H1 (cell line): Measurements from ENCODE around the gene PCDHA9. TPM values are rescaled to one million over a fixed set of nuclear protein-coding genes. Genes with fewer than 3 reads are reported as not detected.

Experiments used
- CTCF ChIA-PET: fragments of 300-600 bp; sonication (Branson Sonifier 250); formaldehyde crosslinking; loops from one replicate; lab custom pipeline; 2021; ENCODE audit not compliant: partially characterized antibody; lab: Charles Lee
- POLR2A ChIA-PET: fragments of 300-600 bp; sonication (Branson Sonifier 250); formaldehyde crosslinking; loops from one replicate; lab custom pipeline; 2021; ENCODE audit warnings: inconsistent platforms; ENCODE audit not compliant: partially characterized antibody; lab: Charles Lee
- DNase-seq, 2 experiments: peaks; one replicate each; pipeline versions ENCODE4 v3.0.0 to v3.0.0-alpha.2; 2010 to 2022; ENCODE audit warnings: low spot score in 2 of 2, low read depth in 1 of 2, mixed read lengths in 1 of 2
- FAIRE-seq: peaks from 2 replicates; lab custom pipeline; 2011; peaks lifted over from hg19 to GRCh38; lab: Jason Lieb, UNC
- H2AFZ ChIP-seq: 2 replicates; pipeline ENCODE4 v1.8.1; 2012; ENCODE audit warnings: low read length, inconsistent platforms
- H2AK5ac ChIP-seq: 2 replicates; pipeline ENCODE4 v1.6.1; 2013; ENCODE audit warnings: low read depth, low read length
- H2BK120ac ChIP-seq: replicated peaks from 2 replicates; pipeline ENCODE3; 2013; ENCODE audit warnings: low read depth, low read length, inconsistent platforms
- H2BK12ac ChIP-seq: 2 replicates; pipeline ENCODE4 v1.6.1; 2013; ENCODE audit warnings: low read depth, low read length
- H2BK15ac ChIP-seq: 2 replicates; pipeline ENCODE4 v1.6.1; 2013; ENCODE audit warnings: low read length
- H2BK20ac ChIP-seq: 2 replicates; pipeline ENCODE4 v1.6.1; 2013; ENCODE audit warnings: low read length
- H2BK5ac ChIP-seq: 2 replicates; pipeline ENCODE4 v1.6.1; 2013; ENCODE audit warnings: low read depth, low read length
- H3K14ac ChIP-seq: 2 replicates; pipeline ENCODE4 v1.6.1; 2013; ENCODE audit warnings: inconsistent platforms; ENCODE audit not compliant: insufficient read length
- H3K18ac ChIP-seq: 2 replicates; pipeline ENCODE4 v1.6.1; 2013; ENCODE audit warnings: low read length; ENCODE audit errors: extremely low read depth
- H3K23ac ChIP-seq: 2 replicates; pipeline ENCODE4 v1.6.1; 2013; ENCODE audit warnings: inconsistent platforms; ENCODE audit not compliant: insufficient read length
- H3K23me2 ChIP-seq: 2 replicates; pipeline ENCODE4 v1.6.1; 2013; ENCODE audit warnings: low read depth, low read length
- H3K27ac ChIP-seq: 2 replicates; pipeline ENCODE4 v1.6.1; 2011; ENCODE audit warnings: low read depth, low read length, inconsistent platforms
- H3K27me3 ChIP-seq, 4 experiments: replicated peaks in 1 of 4; 1 replicate in 1 of 4; 2 replicates in 3 of 4; pipeline versions ENCODE4 v1.6.1 to v1.8.1; 2011 to 2013; ENCODE audit warnings: low read length in 3 of 4, mild to moderate bottlenecking in 3 of 4, inconsistent platforms in 2 of 4, mixed read lengths in 2 of 4, moderate library complexity in 1 of 4; ENCODE audit not compliant: control insufficient read depth in 3 of 4, insufficient read depth in 3 of 4; ENCODE audit errors: extremely low read depth in 1 of 4
- H3K36me3 ChIP-seq, 4 experiments: 2 replicates each; pipeline versions ENCODE4 v1.6.1 to v1.8.1; 2011 to 2013; ENCODE audit warnings: mild to moderate bottlenecking in 4 of 4, low read length in 3 of 4, moderate library complexity in 2 of 4, control low read depth in 1 of 4, inconsistent platforms in 1 of 4; ENCODE audit not compliant: insufficient read depth in 4 of 4, control insufficient read depth in 2 of 4
- H3K4ac ChIP-seq: replicated peaks from 2 replicates; pipeline ENCODE3; 2013; ENCODE audit warnings: low read length, low read depth, mixed read lengths, inconsistent platforms; ENCODE audit not compliant: insufficient read length
- H3K4me1 ChIP-seq, 4 experiments: replicated peaks in 1 of 4; 1 replicate in 1 of 4; 2 replicates in 3 of 4; pipeline versions ENCODE4 v1.6.1 to v1.8.1; 2011 to 2013; ENCODE audit warnings: low read length in 3 of 4, inconsistent platforms in 2 of 4, mixed read lengths in 1 of 4; ENCODE audit not compliant: insufficient read depth in 4 of 4, control insufficient read depth in 3 of 4
- H3K4me2 ChIP-seq, 2 experiments: 2 replicates each; pipeline versions ENCODE4 v1.6.1 to v1.8.1; 2011 to 2013; ENCODE audit warnings: low read depth in 2 of 2, low read length in 2 of 2, control low read depth in 1 of 2, inconsistent platforms in 1 of 2, mild to moderate bottlenecking in 1 of 2; ENCODE audit not compliant: insufficient read depth in 1 of 2
- H3K4me3 ChIP-seq, 4 experiments: fragments of 200-600, 300-600 bp in 1 of 4; sonication (generic), shearing (Covaris generic), sonication (Bioruptor Twin) in 1 of 4; 2 replicates each; pipeline versions ENCODE4 v1.5.1 to v1.8.1; 2011 to 2016; ENCODE audit warnings: low read length in 4 of 4, low read depth in 3 of 4, control low read depth in 2 of 4, inconsistent platforms in 2 of 4, mild to moderate bottlenecking in 2 of 4, mixed read lengths in 1 of 4, moderate library complexity in 1 of 4; ENCODE audit not compliant: insufficient read depth in 2 of 4; ENCODE audit errors: extremely low read depth in 1 of 4
- H3K56ac ChIP-seq: replicated peaks from 2 replicates; pipeline ENCODE3; 2013; ENCODE audit warnings: low read depth, mild to moderate bottlenecking, mixed read lengths, low read length, inconsistent platforms; ENCODE audit not compliant: insufficient read length
- H3K79me1 ChIP-seq: 2 replicates; pipeline ENCODE4 v1.6.1; 2013; ENCODE audit warnings: low read depth, low read length, control low read depth
- H3K79me2 ChIP-seq, 2 experiments: 2 replicates each; pipeline versions ENCODE4 v1.6.1 to v1.8.1; 2012 to 2013; ENCODE audit warnings: low read length in 2 of 2, mild to moderate bottlenecking in 2 of 2, inconsistent platforms in 1 of 2; ENCODE audit not compliant: insufficient read depth in 2 of 2, control insufficient read depth in 1 of 2
- H3K9ac ChIP-seq, 4 experiments: replicated peaks in 1 of 4; 1 replicate in 1 of 4; 2 replicates in 3 of 4; pipeline versions ENCODE4 v1.6.1 to v1.8.1; 2011 to 2013; ENCODE audit warnings: low read depth in 3 of 4, low read length in 3 of 4, control low read depth in 2 of 4, mild to moderate bottlenecking in 2 of 4, moderate library complexity in 2 of 4, inconsistent platforms in 1 of 4; ENCODE audit errors: extremely low read depth in 1 of 4
- H3K9me3 ChIP-seq, 2 experiments: 2 replicates each; pipeline versions ENCODE4 v1.6.1 to v1.8.1; 2012 to 2013; ENCODE audit warnings: mild to moderate bottlenecking in 2 of 2, moderate library complexity in 2 of 2, control low read depth in 1 of 2, inconsistent platforms in 1 of 2, low read depth in 1 of 2, low read length in 1 of 2, mixed read lengths in 1 of 2; ENCODE audit not compliant: insufficient read depth in 2 of 2
- H4K20me1 ChIP-seq, 2 experiments: replicated peaks in 1 of 2; 2 replicates each; pipeline versions ENCODE3 to v1.8.1; 2011 to 2013; ENCODE audit warnings: inconsistent platforms in 2 of 2, low read length in 2 of 2, mild to moderate bottlenecking in 1 of 2; ENCODE audit not compliant: insufficient read depth in 2 of 2, control insufficient read depth in 1 of 2
- H4K5ac ChIP-seq: 2 replicates; pipeline ENCODE4 v1.6.1; 2013; ENCODE audit warnings: low read length, low read depth, mixed read lengths, inconsistent platforms; ENCODE audit not compliant: insufficient read length
- H4K8ac ChIP-seq: 2 replicates; pipeline ENCODE4 v1.8.0; 2013; ENCODE audit warnings: mild to moderate bottlenecking, moderate library complexity, low read length, inconsistent platforms; ENCODE audit not compliant: insufficient read depth; ENCODE audit errors: extremely low read depth
- H4K91ac ChIP-seq: replicated peaks from 2 replicates; pipeline ENCODE3; 2013; ENCODE audit warnings: low read length, mixed read lengths, inconsistent platforms; ENCODE audit not compliant: insufficient read length
- BRCA1 ChIP-seq: IDR thresholded peaks from 2 replicates; pipeline ENCODE4 v1.6.1; 2012; ENCODE audit warnings: low read depth, low read length, improper control_type of control experiment
- CHD1 ChIP-seq: IDR thresholded peaks from 2 replicates; pipeline ENCODE4 v1.6.1; 2012; ENCODE audit warnings: low read depth, low read length, improper control_type of control experiment
- CTBP2 ChIP-seq: IDR thresholded peaks from 2 replicates; pipeline ENCODE4 v1.7.0; 2011; ENCODE audit warnings: borderline replicate concordance, mild to moderate bottlenecking, moderate library complexity, mixed read lengths, low read length; ENCODE audit not compliant: insufficient read depth, insufficient read length
- KDM4A ChIP-seq: IDR thresholded peaks from one replicate; pipeline ENCODE4 v1.7.1; 2012; ENCODE audit warnings: low read depth, mild to moderate bottlenecking, moderate library complexity, low read length, inconsistent platforms; ENCODE audit not compliant: severe bottlenecking
- RAD21 ChIP-seq, 2 experiments: IDR thresholded peaks in 1 of 2; conservative IDR thresholded peaks in 1 of 2; 2 replicates each; pipeline ENCODE4 v1.6.1; 2011; ENCODE audit warnings: low read depth in 2 of 2, low read length in 2 of 2, improper control_type of control experiment in 1 of 2, inconsistent platforms in 1 of 2, mild to moderate bottlenecking in 1 of 2, moderate library complexity in 1 of 2
- SIN3A ChIP-seq, 2 experiments: IDR thresholded peaks in 1 of 2; conservative IDR thresholded peaks in 1 of 2; 2 replicates each; pipeline ENCODE4 v1.6.1; 2011 to 2012; ENCODE audit warnings: low read length in 2 of 2, improper control_type of control experiment in 1 of 2, low read depth in 1 of 2, mild to moderate bottlenecking in 1 of 2
- SIRT6 ChIP-seq: IDR thresholded peaks from one replicate; pipeline ENCODE4 v1.7.1; 2012; ENCODE audit warnings: low read length, inconsistent platforms
- SP4 ChIP-seq: IDR thresholded peaks from 2 replicates; pipeline ENCODE4 v1.6.1; 2012; ENCODE audit warnings: low read length, inconsistent platforms
- TAF1 ChIP-seq: IDR thresholded peaks from 2 replicates; pipeline ENCODE4 v1.6.1; 2011; ENCODE audit warnings: mild to moderate bottlenecking, low read depth, low read length
- WGBS, 2 experiments: shearing (Covaris generic) in 1 of 2; methylation state at CpG; one replicate each; pipeline versions ENCODE4 v1.1.6 to v1.1.7; 2013 to 2015; ENCODE audit warnings: low lambda C conversion rate in 2 of 2, mixed read lengths in 2 of 2, inconsistent platforms in 1 of 2, low coverage in 1 of 2, missing lambda C conversion rate in 1 of 2; ENCODE audit not compliant: insufficient replicate concordance in 2 of 2, insufficient coverage in 1 of 2, insufficient read length in 1 of 2; ENCODE audit errors: extremely low coverage in 1 of 2, missing lambda C conversion rate in 1 of 2; 5-methylcytosine and 5-hydroxymethylcytosine counted together
- polyA plus RNA-seq, 7 experiments: library from polyadenylated mRNA; depleted of rRNA in 3 of 7; stranded (reverse) in 5 of 7; unstranded in 2 of 7; fragments of >200 nt in 5 of 7; fragments of 200-250 nt in 2 of 7; gene quantifications; 1 replicate in 5 of 7; 2 replicates in 1 of 7; 4 replicates in 1 of 7; pipeline versions ENCODE4 v1.2.1 to v1.2.3, GENCODE V29; 2011 to 2013; ENCODE audit warnings: missing spikeins in 2 of 7, mixed read lengths in 2 of 7
- total RNA-seq: library from RNA; stranded (reverse); fragmentation: NEBNext Ultra II Directional; extraction: Animal tissue kit (Norgen Biotek cat#: 25700); gene quantifications from 2 replicates; pipeline ENCODE4 v1.2.1, GENCODE V29; 2021
- TF ChIP-seq, protein P1 (sequence below): IDR thresholded peaks from 2 replicates; pipeline ENCODE4 v1.6.1; 2012; ENCODE audit warnings: inconsistent platforms
- TF ChIP-seq, protein P2 (sequence below): IDR thresholded peaks from 2 replicates; pipeline ENCODE4 v1.6.1; 2012; ENCODE audit warnings: inconsistent platforms

The PCDHA9 gene
- total and polyA plus RNA-seq, 2 of the 8 experiments (the other 6 are each of a cell fraction or from before 2014, with no cell fraction given) = 0.12 to 0.28 TPM

DNA sequence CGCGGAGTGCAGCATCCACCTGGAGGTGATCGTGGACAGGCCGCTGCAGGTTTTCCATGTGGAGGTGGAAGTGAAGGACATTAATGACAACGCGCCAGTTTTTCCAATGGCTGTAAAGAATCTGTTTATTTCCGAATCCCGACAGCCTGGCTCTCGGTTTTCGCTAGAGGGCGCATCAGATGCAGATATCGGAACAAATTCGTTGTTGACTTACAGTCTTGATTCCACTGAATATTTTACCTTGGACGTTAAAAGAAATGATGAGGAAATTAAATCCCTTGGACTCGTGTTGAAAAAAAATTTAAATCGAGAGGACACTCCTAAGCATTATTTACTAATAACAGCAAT, 46.7 kb upstream of the PCDHA9 start:
- no peak overlapping the region for H4K8ac ChIP-seq
- no peak overlapping the region for H4K91ac ChIP-seq
- no peak overlapping the region for H3K9ac ChIP-seq
- no peaks in the 10 kb centered on the region for H4K20me1 ChIP-seq
- H3K4me3 ChIP-seq = peak overlapping the region in 1 of 4 experiments; percentile 28; a peak in 1 of 8 replicates
- H4K5ac ChIP-seq = no peak overlapping the region
- no peak overlapping the region; a peak in 1 of 4 replicates for H3K4me2 ChIP-seq
- no peak overlapping the region for H2AK5ac ChIP-seq
- H3K79me1 ChIP-seq = no peaks in the 10 kb centered on the region
- no peak overlapping the region for H2BK12ac ChIP-seq
- DNase-seq (no peak), FAIRE-seq (no peak)
- no peak overlapping the region for H2BK15ac ChIP-seq
- H3K4me1 ChIP-seq = no peaks in the 10 kb centered on the region
- ChIA-PET POLR2A (no interaction called here), CTCF (interaction anchor here (0.6 to 1.6 kb wide), 9 partner anchors 8 to 243 kb away, joined by 3 to 4 read pairs (median 3); partner anchors contain the start of genes PCDHA11 and PCDHA6)
- no peaks in the 10 kb centered on the region for H3K27me3 ChIP-seq
- no peak overlapping the region for H2BK120ac ChIP-seq
- H3K56ac ChIP-seq = no peak overlapping the region
- peaks cover 0 to 22% (median 0%) of the 10 kb centered on the region in 4 experiments; a peak in 3 of 8 replicates for H3K36me3 ChIP-seq
- H2BK20ac ChIP-seq = no peak overlapping the region
- H3K27ac ChIP-seq = no peak overlapping the region
- H3K18ac ChIP-seq = no peak overlapping the region
- H3K9me3 ChIP-seq = peaks cover 0 to 28% of the 10 kb centered on the region in 2 experiments; a peak in 2 of 4 replicates
- no peak overlapping the region for H3K4ac ChIP-seq
- H2BK5ac ChIP-seq = no peak overlapping the region
- no peak overlapping the region for H3K14ac ChIP-seq
- no peak overlapping the region for H3K23ac ChIP-seq
- WGBS, 2 experiments = 89% methylated on average over 16 of the region's 16 CpGs; no CpG with 5 or more reads in 1 of the 2 experiments
- H3K79me2 ChIP-seq = no peaks in the 10 kb centered on the region
- no peak overlapping the region for H2AFZ ChIP-seq
- TF ChIP-seq SIRT6 (no peak), TAF1 (no peak), SP4 (no peak), KDM4A (no peak), BRCA1 (no peak), CHD1 (no peak), RAD21 (IDR thresholded peaks at IDR 0.05 in 1 of 2, conservative IDR thresholded peaks at IDR 0.05 in 1 of 2; ENCODE audit: low read depth in 2 of 2, low read length in 2 of 2) (no peak), SIN3A (conservative IDR thresholded peaks at IDR 0.05 in 1 of 2, IDR thresholded peaks at IDR 0.05 in 1 of 2; ENCODE audit: low read depth in 1 of 2, low read length in 2 of 2) (no peak), CTBP2 (no peak)
- TF ChIP-seq, protein P1, sequence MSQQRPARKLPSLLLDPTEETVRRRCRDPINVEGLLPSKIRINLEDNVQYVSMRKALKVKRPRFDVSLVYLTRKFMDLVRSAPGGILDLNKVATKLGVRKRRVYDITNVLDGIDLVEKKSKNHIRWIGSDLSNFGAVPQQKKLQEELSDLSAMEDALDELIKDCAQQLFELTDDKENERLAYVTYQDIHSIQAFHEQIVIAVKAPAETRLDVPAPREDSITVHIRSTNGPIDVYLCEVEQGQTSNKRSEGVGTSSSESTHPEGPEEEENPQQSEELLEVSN = no peak
- TF ChIP-seq, protein P2, sequence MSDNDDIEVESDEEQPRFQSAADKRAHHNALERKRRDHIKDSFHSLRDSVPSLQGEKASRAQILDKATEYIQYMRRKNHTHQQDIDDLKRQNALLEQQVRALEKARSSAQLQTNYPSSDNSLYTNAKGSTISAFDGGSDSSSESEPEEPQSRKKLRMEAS = no peak
- no peaks in the 10 kb centered on the region for H3K23me2 ChIP-seq
